K562 treated with DMSO at 1 percent for 12 hours (cell line): ENCODE data around the gene RMC1. TPM values are rescaled to one million over a fixed set of nuclear protein-coding genes. Genes with fewer than 3 reads are reported as not detected.

ENCODE experiments used
- total RNA-seq: library from RNA; unstranded; fragments of 300-600 nt; gene quantifications from 2 replicates; pipeline ENCODE4 v1.2.3, GENCODE V29; 2022; ENCODE audit not compliant: insufficient read depth

The RMC1 gene
- total RNA-seq: 38.7 and 65.5 TPM in 2 replicates

DNA sequence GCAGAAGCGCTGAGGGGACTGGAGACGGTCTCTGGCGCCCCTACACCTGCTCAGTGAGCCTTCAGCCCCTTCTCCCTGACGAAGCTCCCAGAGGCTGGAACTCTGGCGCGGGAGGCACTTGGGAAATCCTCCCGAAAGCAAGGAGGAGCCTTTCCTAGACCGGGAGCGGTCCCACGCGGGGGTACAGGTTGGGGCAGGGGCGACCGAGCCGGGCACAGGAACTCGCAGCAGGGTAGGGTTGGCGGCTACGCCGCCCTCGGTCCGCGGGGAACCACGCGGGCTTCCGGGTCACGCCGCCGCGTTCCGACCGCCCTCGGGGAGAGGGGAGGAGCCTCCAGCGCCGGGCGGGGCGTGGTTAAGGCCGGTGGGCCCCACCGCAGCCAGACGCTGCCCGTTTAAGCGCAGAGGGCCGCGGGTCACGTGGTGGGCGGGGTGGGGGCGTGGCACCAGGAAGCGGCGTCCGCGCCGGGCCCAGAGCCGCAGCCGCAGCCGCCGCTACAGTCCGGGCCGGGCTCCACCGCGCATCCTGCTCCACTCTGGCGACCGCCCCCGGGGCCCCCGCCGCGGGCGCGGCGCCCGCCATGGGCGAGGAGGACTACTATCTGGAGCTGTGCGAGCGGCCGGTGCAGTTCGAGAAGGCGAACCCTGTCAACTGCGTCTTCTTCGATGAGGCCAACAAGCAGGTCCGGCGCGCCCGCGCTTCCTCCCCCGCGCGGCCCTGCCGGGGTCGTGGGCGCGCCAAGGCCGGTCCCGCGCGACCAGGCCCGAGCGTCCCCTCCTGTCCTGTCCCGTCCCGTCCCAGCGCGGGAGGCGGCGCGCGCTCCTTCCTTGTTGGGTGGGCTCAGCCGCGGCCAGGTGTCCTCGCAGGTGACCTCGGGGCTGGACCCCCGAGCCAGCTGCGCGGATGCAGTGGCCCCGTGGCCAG is at the start of gene RMC1:
RMC1 (plus strand) TSS at position 474 of the 925 bp plus-strand sequence; CDS start at position 582, 108 bp downstream.

Other genes starting within 250 kb of the RMC1 start
- 36.9 and 67.0 TPM in 2 replicates for gene RIOK3, start 50.2 kb upstream of the RMC1 start, total RNA-seq
- 21.7 and 66.5 TPM in 2 replicates for gene NPC1, start 83.0 kb downstream of the RMC1 start, total RNA-seq
- 0.70 TPM in 1 of 2 replicates, not detected in the other for gene ANKRD29, start 159.4 kb downstream of the RMC1 start, total RNA-seq
- gene LAMA3, start 185.9 kb downstream of the RMC1 start, total RNA-seq: 0.15 TPM in 1 of 2 replicates, not detected in the other